Measurements from ENCODE around the gene ZAP70.

ZAP70 gene

DNA sequence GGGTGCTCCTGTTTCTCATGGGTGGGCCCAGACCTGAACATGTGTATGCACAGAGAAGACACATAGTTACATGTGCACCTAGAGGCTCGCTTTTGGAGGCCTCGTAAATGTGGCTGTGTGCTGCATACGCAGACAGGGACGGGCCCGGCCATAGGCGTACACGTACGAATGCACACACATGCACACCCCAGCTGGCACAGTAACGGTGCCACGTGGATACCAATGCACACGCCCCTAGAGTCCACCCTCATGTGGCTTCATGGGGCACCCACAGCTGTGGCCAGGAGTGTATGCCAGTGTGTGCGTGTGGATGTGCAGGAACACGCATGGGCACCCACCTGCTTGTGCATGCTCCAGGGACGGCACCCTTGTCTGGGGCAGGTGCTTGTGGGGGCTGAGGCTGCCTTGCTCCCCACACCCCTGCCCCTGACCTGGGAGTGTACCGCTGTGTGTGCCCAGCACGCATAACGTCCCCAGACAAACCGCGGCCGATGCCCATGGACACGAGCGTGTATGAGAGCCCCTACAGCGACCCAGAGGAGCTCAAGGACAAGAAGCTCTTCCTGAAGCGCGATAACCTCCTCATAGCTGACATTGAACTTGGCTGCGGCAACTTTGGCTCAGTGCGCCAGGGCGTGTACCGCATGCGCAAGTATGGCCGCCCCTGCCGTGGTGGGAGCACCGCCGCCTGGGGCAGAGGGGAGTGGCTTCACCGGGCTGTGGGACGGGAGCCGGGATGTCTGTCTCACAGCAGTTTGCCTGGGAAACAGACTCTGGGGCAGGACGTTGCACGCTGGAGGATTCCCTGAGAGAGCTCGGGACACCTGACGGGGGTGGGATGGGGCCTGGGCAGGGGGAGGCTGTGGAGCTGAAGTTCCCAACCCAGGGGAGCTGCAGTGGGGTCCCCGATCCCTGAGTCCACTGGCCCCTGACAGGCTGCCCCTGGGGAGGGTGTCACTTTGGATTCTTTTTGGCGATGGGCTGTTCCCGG, 21.0 kb downstream of the ZAP70 start:
- no peak for DNase-seq (ENCODE audit: low read depth)

DNA sequence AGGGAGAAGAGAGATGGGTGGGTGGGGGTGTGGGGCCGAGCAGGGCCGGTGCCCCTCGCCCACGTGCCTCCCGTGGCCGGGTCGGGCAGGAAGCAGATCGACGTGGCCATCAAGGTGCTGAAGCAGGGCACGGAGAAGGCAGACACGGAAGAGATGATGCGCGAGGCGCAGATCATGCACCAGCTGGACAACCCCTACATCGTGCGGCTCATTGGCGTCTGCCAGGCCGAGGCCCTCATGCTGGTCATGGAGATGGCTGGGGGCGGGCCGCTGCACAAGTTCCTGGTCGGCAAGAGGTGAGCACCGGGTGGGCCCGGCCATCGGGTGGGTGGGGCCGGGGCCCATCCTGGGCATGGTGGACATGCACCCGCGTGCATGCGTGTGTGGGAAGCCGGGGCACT, 21.8 kb downstream of the ZAP70 start:
- DNase-seq (ENCODE audit: low read depth), result no peak

DNA sequence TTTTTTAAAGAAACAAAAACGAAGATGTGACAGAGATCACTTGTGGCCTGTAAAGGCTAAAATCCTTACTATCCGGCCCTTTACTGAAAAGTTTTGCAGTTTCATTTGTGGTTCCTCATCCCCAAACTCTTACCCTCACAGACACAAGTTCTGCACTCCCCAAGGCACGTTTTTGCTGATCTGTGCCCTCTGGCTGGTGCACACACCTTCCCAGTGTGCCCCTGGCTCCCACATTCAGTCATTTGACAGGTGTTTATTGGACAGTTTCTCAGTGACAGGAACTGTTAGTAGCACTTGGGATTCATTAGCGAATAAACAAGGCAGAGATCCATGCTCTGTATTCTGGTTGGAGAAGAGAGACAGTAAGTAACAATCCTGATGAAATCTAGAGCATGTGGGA, 22.8 kb downstream of the ZAP70 start:
- no peak for DNase-seq (ENCODE audit: low read depth)

DNA sequence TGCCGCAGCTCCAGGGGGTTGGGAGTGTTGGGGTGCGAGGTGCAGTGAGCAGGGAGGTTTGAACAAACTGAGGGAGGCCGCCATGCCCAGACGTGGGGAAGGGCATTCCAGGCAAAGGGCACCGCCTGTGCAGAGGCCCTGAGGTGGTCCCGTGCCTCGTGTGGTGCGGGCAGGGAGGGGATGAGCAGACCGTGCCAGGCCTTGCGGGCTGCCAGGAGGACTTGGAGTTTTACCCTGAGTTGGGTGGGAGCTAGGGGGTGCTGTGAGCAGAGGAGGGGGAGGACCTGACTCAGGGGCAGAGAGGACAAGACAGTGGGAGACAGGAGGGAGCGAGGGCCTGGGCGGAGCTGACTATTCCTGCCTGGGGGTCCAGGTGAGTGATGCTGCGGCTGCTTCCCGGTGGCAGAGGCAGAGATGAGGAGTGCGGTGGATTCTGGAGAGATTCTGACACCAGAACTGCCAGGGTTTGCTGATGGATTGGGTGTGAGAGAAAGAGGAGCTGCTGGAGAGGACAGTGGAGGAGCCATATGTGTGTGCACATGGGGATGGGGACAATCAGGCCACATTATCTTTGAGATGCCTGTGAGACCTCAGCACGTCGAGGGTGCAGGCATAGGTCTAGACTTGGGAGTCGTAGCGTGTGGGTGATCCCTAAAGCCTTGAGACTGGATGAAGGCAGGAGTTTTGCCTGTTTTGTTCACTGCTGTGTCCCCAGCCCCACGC, 23.4 kb downstream of the ZAP70 start:
- DNase-seq (ENCODE audit: low read depth), result no peak

DNA sequence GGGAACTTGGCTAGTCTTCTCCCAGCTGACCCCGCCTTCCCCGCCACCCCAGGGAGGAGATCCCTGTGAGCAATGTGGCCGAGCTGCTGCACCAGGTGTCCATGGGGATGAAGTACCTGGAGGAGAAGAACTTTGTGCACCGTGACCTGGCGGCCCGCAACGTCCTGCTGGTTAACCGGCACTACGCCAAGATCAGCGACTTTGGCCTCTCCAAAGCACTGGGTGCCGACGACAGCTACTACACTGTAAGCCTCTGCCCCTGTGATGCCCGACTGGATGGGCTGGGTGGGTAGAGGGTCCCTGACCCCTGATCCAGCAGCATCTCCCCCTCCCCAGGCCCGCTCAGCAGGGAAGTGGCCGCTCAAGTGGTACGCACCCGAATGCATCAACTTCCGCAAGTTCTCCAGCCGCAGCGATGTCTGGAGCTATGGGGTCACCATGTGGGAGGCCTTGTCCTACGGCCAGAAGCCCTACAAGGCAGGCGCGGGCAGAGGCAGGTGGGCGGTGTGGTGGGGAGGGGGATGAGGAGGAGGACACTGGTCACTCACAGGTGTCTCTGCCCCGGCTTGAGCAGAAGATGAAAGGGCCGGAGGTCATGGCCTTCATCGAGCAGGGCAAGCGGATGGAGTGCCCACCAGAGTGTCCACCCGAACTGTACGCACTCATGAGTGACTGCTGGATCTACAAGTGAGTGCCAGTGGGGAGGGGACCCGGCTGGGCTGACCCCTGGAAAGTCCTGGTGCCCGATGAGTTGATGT, 24.2 kb downstream of the ZAP70 start:
- no peak for DNase-seq (ENCODE audit: low read depth)

DNA sequence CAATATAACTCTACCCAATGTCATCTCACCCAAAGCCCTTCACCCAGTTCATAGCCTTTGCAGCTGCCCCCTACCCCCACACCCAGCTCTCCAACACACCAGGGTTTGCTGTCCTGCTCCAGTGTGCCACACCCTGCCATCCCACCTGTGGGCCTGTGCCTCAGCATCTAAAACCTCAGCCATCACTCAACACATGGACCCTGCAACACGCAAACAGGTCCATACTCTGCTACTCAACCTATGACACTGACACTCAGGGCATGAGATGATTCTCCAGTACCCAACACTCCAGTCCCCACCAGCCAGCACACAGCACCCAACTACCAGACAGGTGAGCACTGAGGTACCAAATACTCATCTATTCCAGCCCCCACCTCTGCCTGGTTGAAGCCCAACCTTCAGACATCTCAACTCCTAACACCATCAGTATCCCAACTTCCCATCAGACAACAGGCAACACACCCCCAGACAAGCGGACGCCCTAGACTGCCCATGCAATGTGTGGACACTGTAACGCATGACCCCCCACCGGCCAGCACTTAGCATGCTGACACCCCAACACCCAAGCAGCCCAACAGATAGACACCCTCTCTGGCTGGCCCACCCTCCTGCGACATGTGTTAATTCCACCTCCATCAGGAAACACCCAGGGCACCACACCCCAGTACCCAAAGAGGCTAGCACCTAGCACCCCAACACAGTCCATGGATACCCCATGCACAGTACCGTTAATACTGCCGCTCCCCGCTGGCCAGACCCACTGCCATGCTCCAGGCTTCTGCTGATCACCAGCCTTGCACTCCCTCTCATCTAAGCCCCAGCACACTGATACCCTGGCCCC, 25.0 kb downstream of the ZAP70 start:
- no peak for DNase-seq (ENCODE audit: low read depth)

DNA sequence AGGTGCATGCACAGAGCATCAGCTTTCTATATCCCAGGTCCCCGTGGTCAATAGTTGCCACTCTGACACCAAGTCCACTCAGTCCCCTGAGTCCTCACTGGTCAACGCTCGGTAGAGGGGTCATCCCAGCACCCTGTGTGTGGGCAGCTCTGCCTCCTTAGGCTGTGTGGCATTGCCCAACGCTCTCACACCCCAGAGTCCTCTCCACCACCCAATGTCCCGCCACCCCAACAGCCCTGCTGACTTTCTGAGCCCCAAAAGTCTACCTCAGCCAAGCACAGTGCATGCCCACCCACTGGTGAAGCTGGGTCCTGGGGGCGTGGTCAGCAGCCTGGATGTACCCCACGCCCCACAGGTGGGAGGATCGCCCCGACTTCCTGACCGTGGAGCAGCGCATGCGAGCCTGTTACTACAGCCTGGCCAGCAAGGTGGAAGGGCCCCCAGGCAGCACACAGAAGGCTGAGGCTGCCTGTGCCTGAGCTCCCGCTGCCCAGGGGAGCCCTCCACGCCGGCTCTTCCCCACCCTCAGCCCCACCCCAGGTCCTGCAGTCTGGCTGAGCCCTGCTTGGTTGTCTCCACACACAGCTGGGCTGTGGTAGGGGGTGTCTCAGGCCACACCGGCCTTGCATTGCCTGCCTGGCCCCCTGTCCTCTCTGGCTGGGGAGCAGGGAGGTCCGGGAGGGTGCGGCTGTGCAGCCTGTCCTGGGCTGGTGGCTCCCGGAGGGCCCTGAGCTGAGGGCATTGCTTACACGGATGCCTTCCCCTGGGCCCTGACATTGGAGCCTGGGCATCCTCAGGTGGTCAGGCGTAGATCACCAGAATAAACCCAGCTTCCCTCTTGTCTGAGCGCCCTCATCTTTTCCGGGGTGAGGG, 25.9 kb downstream of the ZAP70 start:
- no peak for DNase-seq (ENCODE audit: low read depth)

DNA sequence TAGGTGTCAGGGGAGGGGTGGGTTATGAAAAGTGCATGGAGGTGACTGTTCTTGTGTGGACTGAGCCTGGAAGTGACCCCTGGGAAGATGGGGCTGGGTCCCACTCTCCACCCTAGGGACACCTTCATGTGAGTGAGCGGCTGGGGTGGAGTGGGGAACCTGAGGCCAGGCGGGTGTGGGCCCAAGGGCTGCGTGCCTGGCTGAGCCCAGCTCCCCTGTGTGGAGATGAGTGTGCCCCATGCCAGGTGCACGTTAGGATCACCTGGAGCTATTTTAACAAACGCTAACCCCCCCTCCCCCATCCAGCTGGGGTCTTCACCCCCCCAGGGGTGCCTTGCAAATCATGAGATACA, 26.5 kb downstream of the ZAP70 start:
- no peak for DNase-seq (ENCODE audit: low read depth)

DNA sequence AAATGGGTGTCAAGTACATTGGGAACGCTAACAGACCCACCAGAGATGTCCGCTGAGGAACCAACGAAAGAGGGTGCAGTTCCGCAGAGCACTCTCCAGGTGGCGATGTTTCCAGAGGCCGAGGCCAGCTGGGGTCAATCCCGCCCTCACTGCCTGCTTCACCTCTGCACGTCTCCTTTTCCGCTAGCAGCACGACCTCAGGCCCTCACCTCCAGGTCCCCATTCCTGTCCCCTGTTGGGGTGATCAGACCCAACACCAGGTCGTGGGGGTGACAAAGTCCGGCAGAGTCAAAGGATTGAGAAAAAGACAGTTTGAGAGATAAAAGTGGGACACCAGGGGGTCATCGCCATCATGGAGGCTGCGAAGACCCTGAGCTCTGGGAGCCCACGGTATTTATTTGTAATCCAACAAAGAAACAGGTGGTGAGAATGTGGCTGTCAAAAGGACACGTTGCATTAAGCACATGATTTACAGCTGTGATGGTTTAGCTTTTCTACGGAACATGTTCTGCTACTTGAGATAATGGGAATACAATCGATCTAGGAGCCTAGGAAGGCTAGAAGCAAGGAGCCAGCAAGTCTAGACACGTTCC, 27.3 kb downstream of the ZAP70 start:
- no peak for DNase-seq (ENCODE audit: low read depth)

DNA sequence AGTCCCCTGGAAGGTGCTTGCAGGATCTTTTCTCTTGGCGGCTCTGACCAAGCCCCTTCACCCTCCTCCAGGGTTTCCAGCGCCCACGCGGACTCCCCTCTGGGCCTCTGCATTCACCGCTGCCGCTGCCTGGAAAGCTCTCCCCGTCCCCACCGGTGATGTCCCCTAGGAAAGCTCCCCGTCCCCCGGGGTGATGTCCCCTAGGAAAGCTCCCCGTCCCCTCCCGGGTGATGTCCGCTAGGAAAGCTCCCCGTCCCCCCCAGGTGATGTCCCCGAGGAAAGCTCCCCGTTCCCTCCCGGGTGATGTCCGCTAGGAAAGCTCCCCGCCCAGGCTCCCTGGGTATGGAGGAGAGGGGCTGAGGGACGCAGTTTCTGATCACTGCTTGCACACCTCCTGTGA, 27.9 kb downstream of the ZAP70 start:
- DNase-seq (ENCODE audit: low read depth), result no peak

DNA sequence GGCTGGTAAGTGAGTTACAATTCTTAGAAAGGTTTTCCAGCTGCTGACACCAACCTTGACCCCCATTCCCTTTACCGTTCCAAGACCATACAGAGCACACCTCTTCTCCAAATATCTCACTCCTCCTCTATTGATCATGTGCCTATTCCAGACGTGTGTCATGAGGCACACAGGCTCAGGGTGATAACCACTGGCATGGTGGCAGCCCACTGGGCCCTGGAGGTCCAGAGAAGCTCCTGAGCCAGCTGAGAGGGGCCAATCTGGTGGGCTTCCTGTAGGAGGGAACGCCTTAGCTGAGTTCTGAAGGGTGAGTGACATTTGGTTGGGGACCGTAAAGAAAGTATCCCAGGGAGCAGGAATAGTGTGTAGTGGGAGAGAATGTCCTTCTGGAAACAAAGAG, 28.3 kb downstream of the ZAP70 start:
- DNase-seq (ENCODE audit: low read depth), result no peak

DNA sequence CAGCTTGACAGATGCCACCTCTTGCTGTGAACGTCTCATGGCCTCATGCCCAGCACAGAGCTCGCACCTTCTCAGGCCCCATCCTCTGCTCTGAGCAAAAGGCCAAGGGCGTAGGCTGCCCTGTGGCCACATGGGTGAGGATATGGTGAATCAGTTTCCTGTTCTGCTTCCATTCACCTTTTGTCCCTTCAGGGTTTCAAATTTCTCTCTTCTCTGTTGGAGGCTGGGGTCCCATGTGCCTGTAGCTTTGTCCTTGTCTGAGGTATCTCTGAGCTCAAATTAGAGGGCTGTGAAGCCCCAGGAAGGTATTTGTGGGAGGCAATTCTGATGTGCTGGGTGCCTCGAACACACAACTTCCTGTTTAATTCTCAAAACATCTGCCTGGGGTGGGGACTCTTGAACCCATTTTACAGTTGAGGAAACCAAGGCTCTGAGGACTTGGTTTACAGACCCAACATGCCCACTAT, 29.0 kb downstream of the ZAP70 start:
- no peak for DNase-seq (ENCODE audit: low read depth)

DNA sequence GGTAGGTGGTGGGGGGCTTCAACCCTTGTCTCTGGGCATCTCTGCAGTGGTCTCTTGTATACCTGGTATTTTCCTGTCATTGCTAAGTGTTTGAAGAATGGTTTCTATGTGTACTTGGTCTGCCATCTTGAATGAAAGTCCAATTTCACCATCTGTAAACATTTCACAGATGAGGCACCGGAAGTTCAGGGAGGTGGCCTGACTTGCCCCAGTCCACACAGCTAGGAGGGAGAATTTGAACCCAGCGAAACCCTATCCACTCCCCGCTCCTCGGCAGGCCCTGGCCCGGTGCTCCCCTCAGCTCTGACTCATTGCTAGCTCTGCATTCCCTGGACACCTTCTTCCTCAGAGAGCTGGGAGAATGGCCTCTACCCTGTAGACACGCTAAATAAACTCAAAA, 30.5 kb downstream of the ZAP70 start:
- no peak for DNase-seq (ENCODE audit: low read depth)

DNA sequence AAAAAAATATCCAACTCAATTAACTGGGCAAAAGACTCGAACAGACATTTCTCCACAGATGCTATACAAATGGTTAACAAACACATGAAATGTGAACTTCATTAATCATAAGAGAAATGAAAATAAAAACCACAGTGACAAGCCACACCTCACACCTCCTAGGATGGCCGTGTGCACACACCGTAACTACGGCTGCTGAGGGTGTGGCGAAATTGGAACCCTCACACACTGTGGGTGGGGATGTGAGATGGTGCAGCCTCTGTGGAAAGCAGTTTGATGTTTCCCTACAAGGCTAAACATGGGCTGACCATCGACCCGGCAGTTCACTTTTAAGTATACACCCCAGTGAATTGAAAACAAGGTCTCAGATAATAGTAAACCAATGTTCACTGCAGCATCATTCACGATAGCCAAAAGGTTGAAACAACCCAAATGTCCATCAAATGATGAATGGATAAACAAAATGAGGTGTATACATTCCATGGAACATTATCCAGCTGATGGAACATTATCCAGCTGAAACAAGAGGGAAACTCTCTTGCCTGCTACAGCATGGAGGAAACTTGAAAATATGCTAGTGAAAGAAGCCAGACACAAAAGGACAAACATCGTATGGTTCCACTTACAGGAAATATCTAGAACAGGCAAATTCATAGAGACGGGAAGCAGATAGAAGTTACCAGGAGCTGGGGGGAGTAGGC, 32.2 kb downstream of the ZAP70 start:
- no peak for DNase-seq (ENCODE audit: low read depth)

DNA sequence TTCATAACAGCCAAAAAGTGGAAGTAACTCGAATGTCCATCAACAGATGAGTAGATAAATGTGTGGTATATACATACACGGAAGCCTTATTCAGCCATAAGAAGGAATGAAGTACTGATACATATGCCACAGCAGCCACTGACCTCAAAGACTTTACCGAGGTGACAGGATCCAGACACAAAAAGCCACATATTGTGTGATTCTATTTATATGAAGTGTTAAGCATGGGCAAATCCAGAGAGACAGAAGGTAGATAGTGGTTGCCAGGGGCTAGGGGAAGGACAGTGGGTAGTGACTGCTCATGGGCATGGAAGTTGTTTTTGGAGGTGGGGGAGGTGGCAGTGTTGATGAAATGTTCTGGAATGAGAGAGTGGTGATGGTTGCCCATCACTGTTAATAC, 33.9 kb downstream of the ZAP70 start:
- no peak for DNase-seq (ENCODE audit: low read depth)

DNA sequence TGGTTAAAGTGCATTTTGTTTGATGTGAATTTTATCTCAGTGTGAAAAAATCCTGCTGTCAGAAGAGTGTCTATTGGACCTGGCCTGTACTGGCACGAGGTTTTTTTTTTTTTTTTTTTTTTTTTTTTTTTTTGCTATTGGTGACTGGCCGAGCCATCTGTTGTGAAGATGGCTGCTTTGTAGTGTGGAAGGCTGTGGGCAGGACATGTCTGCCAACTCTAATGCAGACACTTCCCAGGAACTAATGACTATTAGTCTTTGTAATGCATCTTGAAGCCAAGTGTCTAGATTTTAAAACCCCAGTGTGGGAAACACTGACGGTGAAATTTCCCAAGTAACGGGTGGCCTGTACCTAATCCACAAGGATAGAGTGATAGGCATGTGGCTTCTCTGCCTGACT, 34.3 kb downstream of the ZAP70 start:
- DNase-seq (ENCODE audit: low read depth), result no peak

DNA sequence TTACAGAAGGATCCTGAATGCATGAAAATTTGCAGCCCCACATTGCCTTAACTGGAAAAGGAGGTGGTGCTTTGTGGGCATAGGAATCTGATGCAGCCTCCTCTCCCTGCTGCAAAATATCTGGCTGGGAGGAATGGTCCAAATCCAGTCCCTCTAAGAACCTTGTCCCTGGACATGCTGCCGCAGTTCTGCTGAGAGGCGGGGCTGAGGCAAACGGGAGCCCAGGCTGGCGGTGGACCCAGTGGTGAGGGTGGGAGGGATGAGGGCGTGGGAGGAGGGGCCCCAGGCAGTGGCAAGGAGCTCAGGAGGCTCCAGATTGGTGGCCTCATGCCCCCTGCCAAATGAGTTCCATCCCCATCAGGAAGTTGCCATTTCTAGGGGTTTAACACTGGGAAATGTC, 36.2 kb downstream of the ZAP70 start:
- no peak for DNase-seq (ENCODE audit: low read depth)

DNA sequence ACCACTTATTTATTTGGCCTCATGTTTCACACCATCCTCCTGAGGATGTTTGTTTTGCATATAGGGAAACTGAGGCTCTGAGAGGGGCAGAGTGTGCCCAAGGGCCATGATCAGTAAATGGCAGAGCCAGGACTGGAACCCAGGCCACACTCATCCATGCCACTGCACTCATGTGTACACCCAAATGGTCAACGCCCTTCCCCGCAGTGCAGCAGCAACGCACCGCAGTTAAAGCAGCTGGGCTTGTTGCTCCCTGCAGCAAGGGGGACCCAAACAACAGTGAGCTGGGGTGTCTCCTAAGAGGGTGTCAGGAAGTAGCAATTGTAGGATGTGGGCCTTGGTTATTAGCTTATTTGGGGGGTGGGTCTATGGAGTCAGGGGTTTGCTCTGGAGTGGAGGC, 36.6 kb downstream of the ZAP70 start:
- DNase-seq (ENCODE audit: low read depth), result no peak

DNA sequence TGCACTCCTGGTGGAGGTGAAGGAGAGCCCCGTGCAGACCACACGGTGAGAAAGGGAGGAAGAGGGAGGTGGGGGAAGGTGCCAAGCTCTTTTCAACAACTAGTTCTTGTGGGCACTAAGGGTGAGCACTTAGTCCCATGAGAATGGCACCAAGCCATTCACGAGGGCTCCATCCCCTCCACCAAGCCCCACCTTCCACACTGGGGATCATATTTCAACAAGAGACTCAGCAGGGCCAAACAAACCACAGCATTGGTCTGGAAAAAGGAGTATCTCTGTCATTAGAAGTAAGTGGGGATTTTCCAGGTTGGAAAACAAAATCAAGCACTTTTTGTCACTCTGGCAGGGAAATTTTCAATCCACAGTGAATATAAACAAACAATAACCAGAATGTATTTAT, 38.4 kb downstream of the ZAP70 start:
- DNase-seq (ENCODE audit: low read depth), result no peak
